OCI-LY1 (cell line): ENCODE measurements around the gene INPP5A.

Source experiments
- EZH2 ChIP-seq: fragments of 200-600 bp; sonication (generic), shearing (Covaris generic); IDR thresholded peaks from 2 replicates; pipeline ENCODE4 v1.8.0; 2017; ENCODE audit warnings: borderline replicate concordance, mixed run types, mild to moderate bottlenecking, antibody characterized with exemption, low read length, moderate library complexity, mixed read lengths
- TF ChIP-seq, protein P1 (sequence below): fragments of 200-600 bp; sonication (generic), shearing (Covaris generic); IDR thresholded peaks from 2 replicates; pipeline ENCODE4 v1.5.1; 2017; ENCODE audit warnings: mild to moderate bottlenecking, antibody characterized with exemption, low read length, moderate library complexity, mixed read lengths

DNA sequence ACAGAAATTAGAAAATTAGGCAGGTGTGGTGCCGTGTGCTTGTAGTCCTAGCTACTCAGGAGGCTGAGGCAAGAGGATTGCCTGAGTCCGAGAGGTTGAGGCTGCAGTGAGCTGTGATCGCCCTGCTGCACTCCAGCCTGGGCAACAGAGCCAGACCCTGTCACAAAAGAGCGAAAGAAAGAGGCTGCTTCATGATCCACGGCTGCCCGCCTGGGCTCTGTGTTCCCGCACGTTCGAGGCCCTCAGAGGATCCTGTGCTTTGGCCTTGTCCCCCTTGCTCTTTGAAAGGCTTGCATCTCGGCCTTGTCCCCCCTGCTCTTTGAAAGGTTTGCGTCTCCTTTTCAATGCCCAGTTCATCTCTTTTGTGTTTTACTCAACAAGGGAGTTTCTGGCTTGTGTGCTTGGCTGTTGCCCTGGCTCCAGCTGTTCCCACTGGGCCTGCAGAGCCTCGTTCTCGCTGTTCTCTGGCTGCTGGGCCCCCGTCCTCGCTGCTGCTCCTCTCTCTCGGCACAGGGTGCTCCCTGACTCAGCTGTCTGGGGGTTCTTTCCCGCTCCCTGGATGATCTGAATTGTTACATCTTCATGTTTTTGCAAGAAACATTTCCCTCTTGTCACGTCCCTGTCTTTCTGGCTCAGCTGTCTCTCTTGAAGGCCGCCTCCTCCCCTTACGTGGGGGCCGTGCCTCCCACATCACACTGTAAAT, 45.1 kb upstream of the INPP5A start:
- TF ChIP-seq EZH2, result no peak
- TF ChIP-seq, protein P1, sequence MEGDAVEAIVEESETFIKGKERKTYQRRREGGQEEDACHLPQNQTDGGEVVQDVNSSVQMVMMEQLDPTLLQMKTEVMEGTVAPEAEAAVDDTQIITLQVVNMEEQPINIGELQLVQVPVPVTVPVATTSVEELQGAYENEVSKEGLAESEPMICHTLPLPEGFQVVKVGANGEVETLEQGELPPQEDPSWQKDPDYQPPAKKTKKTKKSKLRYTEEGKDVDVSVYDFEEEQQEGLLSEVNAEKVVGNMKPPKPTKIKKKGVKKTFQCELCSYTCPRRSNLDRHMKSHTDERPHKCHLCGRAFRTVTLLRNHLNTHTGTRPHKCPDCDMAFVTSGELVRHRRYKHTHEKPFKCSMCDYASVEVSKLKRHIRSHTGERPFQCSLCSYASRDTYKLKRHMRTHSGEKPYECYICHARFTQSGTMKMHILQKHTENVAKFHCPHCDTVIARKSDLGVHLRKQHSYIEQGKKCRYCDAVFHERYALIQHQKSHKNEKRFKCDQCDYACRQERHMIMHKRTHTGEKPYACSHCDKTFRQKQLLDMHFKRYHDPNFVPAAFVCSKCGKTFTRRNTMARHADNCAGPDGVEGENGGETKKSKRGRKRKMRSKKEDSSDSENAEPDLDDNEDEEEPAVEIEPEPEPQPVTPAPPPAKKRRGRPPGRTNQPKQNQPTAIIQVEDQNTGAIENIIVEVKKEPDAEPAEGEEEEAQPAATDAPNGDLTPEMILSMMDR, result no peak
